LNCAP (cell line): Measurements from ENCODE around the gene PRICKLE3.

ENCODE experiments used
- CTCF ChIP-seq: fragments of 450-650 bp; IDR thresholded peaks from 2 replicates; pipeline ENCODE4 v1.5.1; 2017; ENCODE audit warnings: mild to moderate bottlenecking

Gene PRICKLE3

GRCh38 chrX:49212209-49212608 lies 26.0 kb upstream of the PRICKLE3 start:
- no peak for TF ChIP-seq CTCF

- TF ChIP-seq CTCF, result no peak
These were observed 24.9 kb upstream of the PRICKLE3 start for GRCh38 chrX:49211074-49211473.

GRCh38 chrX:49210406-49210805 lies 24.2 kb upstream of the PRICKLE3 start:
- TF ChIP-seq CTCF, result no peak

- no peak for TF ChIP-seq CTCF
These were observed 23.5 kb upstream of the PRICKLE3 start for GRCh38 chrX:49209434-49210251.

- no peak for TF ChIP-seq CTCF
These were observed 22.2 kb upstream of the PRICKLE3 start for GRCh38 chrX:49208399-49208798.

GRCh38 chrX:49206543-49206942 lies 20.4 kb upstream of the PRICKLE3 start:
- no peak for TF ChIP-seq CTCF

GRCh38 chrX:49205443-49205842 lies 19.3 kb upstream of the PRICKLE3 start:
- TF ChIP-seq CTCF, result no peak

- TF ChIP-seq CTCF, result no peak
These were observed 18.5 kb upstream of the PRICKLE3 start for GRCh38 chrX:49204709-49205108.
